Activated CD4-positive, alpha-beta T cell treated with anti-CD3 and anti-CD28 coated beads, Interleukin-2, amount 10 ng/mL, durations not matched to agents 24 days and 14 days (primary cell): ENCODE results near the gene DSTN. TPM values are rescaled to one million over a fixed set of nuclear protein-coding genes. Genes with fewer than 3 reads are reported as not detected.

Source experiments
- DNase-seq: peaks from one replicate; pipeline ENCODE4 v3.0.0; 2022
- H3K27ac Mint-ChIP-seq: one replicate; pipeline ENCODE4 v1.8.0; 2022; ENCODE audit warnings: mild to moderate bottlenecking, mixed read lengths
- H3K27me3 Mint-ChIP-seq: one replicate; pipeline ENCODE4 v1.8.0; 2022; ENCODE audit warnings: mixed read lengths
- H3K36me3 Mint-ChIP-seq: one replicate; pipeline ENCODE4 v1.8.0; 2022; ENCODE audit warnings: low read depth, mild to moderate bottlenecking, mixed read lengths
- H3K4me1 Mint-ChIP-seq: one replicate; pipeline ENCODE4 v1.8.0; 2021; ENCODE audit warnings: mixed read lengths
- H3K4me3 Mint-ChIP-seq: one replicate; pipeline ENCODE4 v1.8.0; 2022; ENCODE audit warnings: mild to moderate bottlenecking, moderate library complexity, mixed read lengths
- H3K9me3 Mint-ChIP-seq: one replicate; pipeline ENCODE4 v1.8.0; 2021; ENCODE audit warnings: mixed read lengths
- intact Hi-C: fragments of 100-400 bp; cut with micrococcal nuclease; formaldehyde crosslinking; loops from one replicate; pipeline ENCODE4 v1.15.1; 2023
- total RNA-seq: library from RNA; stranded (reverse); gene quantifications from 2 replicates; pipeline ENCODE4 v1.2.3, GENCODE V29; 2022

Gene DSTN
- total RNA-seq, 1 donor from 2014 or later: 58.6 TPM

DNA sequence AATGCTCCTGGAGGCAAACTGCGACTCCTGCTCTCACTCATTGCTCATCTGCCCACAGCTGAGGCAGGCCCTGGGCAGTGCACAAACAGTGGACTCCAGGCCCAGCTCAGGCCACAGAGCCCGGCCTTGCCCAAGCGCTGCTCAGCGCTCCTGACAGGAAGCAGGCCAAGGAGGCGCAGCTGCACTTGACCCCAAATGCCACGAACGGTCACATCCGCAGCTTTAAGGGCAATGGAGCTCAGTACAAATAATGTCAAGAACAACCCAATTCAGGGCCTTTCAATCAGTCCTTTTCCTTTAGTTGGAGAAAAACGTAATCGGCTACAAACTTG is 78.4 kb downstream of the DSTN start:
- Mint-ChIP-seq H3K9me3 (no peaks in the 10 kb centered on the region), H3K27me3 (no peaks in the 10 kb centered on the region), H3K4me1 (peaks cover 2% of the 10 kb centered on the region), H3K4me3 (no peak overlapping the region), H3K36me3 (peaks cover 2% of the 10 kb centered on the region), H3K27ac (no peak overlapping the region)
- DNase-seq: no peak
- intact Hi-C loops: no loop called here

GRCh38 chr20:17648791-17649730 is 79.2 kb downstream of the DSTN start:
- peaks cover 2% of the 10 kb centered on the region for H3K4me1 Mint-ChIP-seq
- DNase-seq: peak; percentile 68
- H3K27ac Mint-ChIP-seq: no peak overlapping the region
- H3K4me3 Mint-ChIP-seq: no peak overlapping the region
- intact Hi-C loops: no loop called here
- H3K9me3 Mint-ChIP-seq: no peaks in the 10 kb centered on the region
- H3K36me3 Mint-ChIP-seq: peaks cover 3% of the 10 kb centered on the region
- H3K27me3 Mint-ChIP-seq: no peaks in the 10 kb centered on the region

GRCh38 chr20:17650301-17651128 is 80.6 kb downstream of the DSTN start:
- intact Hi-C loops: no loop called here
- no peak overlapping the region for H3K4me3 Mint-ChIP-seq
- H3K27me3 Mint-ChIP-seq: no peaks in the 10 kb centered on the region
- peaks cover 2% of the 10 kb centered on the region for H3K4me1 Mint-ChIP-seq
- H3K36me3 Mint-ChIP-seq: peaks cover 9% of the 10 kb centered on the region
- H3K9me3 Mint-ChIP-seq: no peaks in the 10 kb centered on the region
- DNase-seq: no peak
- H3K27ac Mint-ChIP-seq: no peak overlapping the region

GRCh38 chr20:17651129-17651759 is 81.4 kb downstream of the DSTN start:
- H3K27me3 Mint-ChIP-seq: no peaks in the 10 kb centered on the region
- H3K36me3 Mint-ChIP-seq: peaks cover 11% of the 10 kb centered on the region
- H3K4me1 Mint-ChIP-seq: peaks cover 4% of the 10 kb centered on the region
- no peak overlapping the region for H3K27ac Mint-ChIP-seq
- DNase-seq: no peak
- H3K4me3 Mint-ChIP-seq: no peak overlapping the region
- no peaks in the 10 kb centered on the region for H3K9me3 Mint-ChIP-seq
- intact Hi-C loops: no loop called here

- no peak overlapping the region for H3K27ac Mint-ChIP-seq
- H3K4me1 Mint-ChIP-seq: peaks cover 6% of the 10 kb centered on the region
- H3K9me3 Mint-ChIP-seq: no peaks in the 10 kb centered on the region
- H3K27me3 Mint-ChIP-seq: no peaks in the 10 kb centered on the region
- H3K4me3 Mint-ChIP-seq: no peak overlapping the region
- H3K36me3 Mint-ChIP-seq: peaks cover 18% of the 10 kb centered on the region
- intact Hi-C loops: no loop called here
- no peak for DNase-seq
These were observed 82.0 kb downstream of the DSTN start for GRCh38 chr20:17651760-17652388.

DNA sequence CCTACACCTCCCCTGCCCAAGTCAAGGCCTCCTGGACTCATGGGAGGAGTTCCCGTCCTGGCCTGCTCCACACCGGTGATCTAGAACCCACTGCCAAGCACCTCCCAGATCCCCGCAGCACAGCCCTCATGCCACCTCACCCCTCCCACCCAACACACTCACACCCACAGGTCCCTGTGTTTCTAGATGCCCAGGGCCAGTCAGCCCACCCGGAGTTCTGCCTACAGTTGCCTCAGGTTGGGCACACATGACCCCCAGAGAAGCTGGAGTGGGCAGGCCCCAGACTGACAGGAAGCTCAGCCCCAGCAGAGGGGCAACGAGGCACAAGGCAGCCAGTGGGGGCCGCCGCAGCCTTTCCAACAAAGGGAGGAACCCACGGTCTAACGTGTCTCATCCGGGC is 82.5 kb downstream of the DSTN start:
- Mint-ChIP-seq H3K27me3 (no peaks in the 10 kb centered on the region), H3K4me3 (no peak overlapping the region), H3K4me1 (peaks cover 8% of the 10 kb centered on the region), H3K36me3 (peaks cover 22% of the 10 kb centered on the region), H3K9me3 (no peaks in the 10 kb centered on the region), H3K27ac (no peak overlapping the region)
- DNase-seq: no peak
- intact Hi-C loops: no loop called here

DNA sequence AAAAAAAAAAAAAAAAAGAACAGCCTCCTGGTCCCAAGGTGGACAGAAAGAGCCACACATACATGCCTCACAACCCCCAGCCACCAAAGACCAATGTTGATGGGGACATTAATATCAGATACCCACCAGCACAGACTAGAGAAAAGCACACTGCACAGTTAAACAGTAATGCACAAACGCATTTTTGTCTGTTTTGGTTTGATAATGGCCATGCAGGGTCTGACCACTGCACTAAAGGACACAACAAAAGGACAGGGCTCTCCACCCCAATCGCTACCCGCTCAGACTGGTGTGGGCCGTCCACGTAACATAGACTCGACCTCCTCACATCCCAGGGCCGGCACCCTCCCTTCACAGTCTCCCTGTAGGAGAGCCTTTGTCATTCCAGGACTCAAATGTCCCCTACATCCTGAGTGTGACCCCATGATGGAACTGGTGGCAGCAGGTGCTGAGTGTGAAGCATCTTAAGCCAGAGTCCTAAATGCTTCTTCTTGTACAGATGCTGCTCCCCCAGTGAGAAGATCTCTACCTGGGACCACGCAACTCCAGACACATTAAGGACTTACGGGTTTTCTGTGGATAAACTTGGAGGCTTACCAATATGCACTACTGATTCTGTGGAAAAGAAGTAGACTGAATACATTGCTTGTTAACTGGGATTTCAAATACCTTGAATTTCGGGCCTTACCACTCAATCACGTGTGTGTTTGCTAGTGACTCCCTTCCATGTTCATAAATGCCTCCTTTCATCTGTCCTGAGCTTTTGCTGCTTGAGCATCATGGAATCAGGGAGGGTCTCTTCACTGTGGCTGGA is 84.2 kb downstream of the DSTN start:
- DNase-seq: no peak
- H3K27me3 Mint-ChIP-seq: no peaks in the 10 kb centered on the region
- peak overlapping the region; percentile 32 for H3K27ac Mint-ChIP-seq
- H3K36me3 Mint-ChIP-seq: peaks cover 36% of the 10 kb centered on the region
- H3K4me3 Mint-ChIP-seq: no peak overlapping the region
- intact Hi-C loops: no loop called here
- H3K9me3 Mint-ChIP-seq: no peaks in the 10 kb centered on the region
- peaks cover 14% of the 10 kb centered on the region for H3K4me1 Mint-ChIP-seq

- Mint-ChIP-seq H3K4me3 (no peak overlapping the region), H3K27ac (peak overlapping the region; percentile 32), H3K4me1 (peaks cover 12% of the 10 kb centered on the region), H3K27me3 (no peaks in the 10 kb centered on the region), H3K36me3 (peaks cover 39% of the 10 kb centered on the region), H3K9me3 (no peaks in the 10 kb centered on the region)
- intact Hi-C loops: no loop called here
- no peak for DNase-seq
These were observed 84.9 kb downstream of the DSTN start for GRCh38 chr20:17654649-17655285.

DNA sequence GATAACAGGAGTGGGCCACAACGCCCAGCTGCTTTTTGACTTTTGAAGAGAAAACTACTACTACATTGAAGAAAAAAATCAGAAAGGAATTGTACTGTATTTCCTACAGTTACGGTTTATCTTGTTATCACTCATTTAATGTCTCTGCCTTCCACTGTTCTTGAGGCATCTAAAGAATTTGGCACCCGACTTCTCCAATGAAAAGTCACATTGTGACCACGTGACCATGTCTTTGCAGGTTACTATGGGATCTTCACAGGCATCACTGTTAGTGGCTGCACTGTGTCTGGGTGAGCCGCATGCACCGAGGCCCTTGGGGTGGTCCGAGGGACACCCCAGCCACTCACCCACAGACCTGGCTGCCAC is 85.4 kb downstream of the DSTN start:
- Mint-ChIP-seq H3K27ac (no peak overlapping the region), H3K9me3 (no peaks in the 10 kb centered on the region), H3K36me3 (peaks cover 44% of the 10 kb centered on the region), H3K4me1 (peaks cover 12% of the 10 kb centered on the region), H3K27me3 (no peaks in the 10 kb centered on the region), H3K4me3 (no peak overlapping the region)
- DNase-seq: no peak
- intact Hi-C loops: no loop called here

GRCh38 chr20:17655865-17656479 is 86.1 kb downstream of the DSTN start:
- Mint-ChIP-seq H3K9me3 (no peaks in the 10 kb centered on the region), H3K27me3 (no peaks in the 10 kb centered on the region), H3K27ac (no peak overlapping the region), H3K4me1 (peaks cover 12% of the 10 kb centered on the region), H3K4me3 (no peak overlapping the region), H3K36me3 (peaks cover 49% of the 10 kb centered on the region)
- DNase-seq: no peak
- intact Hi-C loops: no loop called here

GRCh38 chr20:17657079-17657825 is 87.4 kb downstream of the DSTN start:
- Mint-ChIP-seq H3K4me3 (no peak overlapping the region), H3K36me3 (peaks cover 52% of the 10 kb centered on the region), H3K27me3 (no peaks in the 10 kb centered on the region), H3K27ac (peak overlapping the region; percentile 55), H3K9me3 (no peaks in the 10 kb centered on the region), H3K4me1 (peaks cover 17% of the 10 kb centered on the region)
- intact Hi-C loops: no loop called here
- DNase-seq: no peak
